Astrocyte of the spinal cord (primary cell): ENCODE measurements around the gene LDLRAD4.

Source experiments
- DNase-seq: peaks from one replicate; pipeline ENCODE4 v3.0.0; 2011; ENCODE audit warnings: low read depth, low spot score
- H3K4me3 ChIP-seq: 2 replicates; pipeline ENCODE4 v1.5.1; 2011; ENCODE audit warnings: low read depth, mild to moderate bottlenecking, low read length, moderate library complexity
- CTCF ChIP-seq: IDR thresholded peaks from 2 replicates; pipeline ENCODE4 v1.5.1; 2012; ENCODE audit warnings: low read depth, mild to moderate bottlenecking, low read length, inconsistent platforms
- in situ Hi-C: cut with HindIII; loops from 2 replicates; pipeline ENCODE4 v1.10.0; 2017; ENCODE audit warnings: low sequenced_read_pairs

The LDLRAD4 gene

GRCh38 chr18:13223311-13224143, 5.0 kb downstream of the LDLRAD4 start:
- in situ Hi-C loops: no loop called here
- no peak for DNase-seq
- TF ChIP-seq CTCF: no peak
- H3K4me3 ChIP-seq: no peak overlapping the region

- in situ Hi-C loops: no loop called here
- no peak for TF ChIP-seq CTCF
- no peak overlapping the region for H3K4me3 ChIP-seq
- DNase-seq: no peak
These were observed 6.7 kb downstream of the LDLRAD4 start for GRCh38 chr18:13225261-13225660.

- no peak overlapping the region for H3K4me3 ChIP-seq
- TF ChIP-seq CTCF: no peak
- no peak for DNase-seq
- in situ Hi-C loops: no loop called here
These were observed 8.1 kb downstream of the LDLRAD4 start for GRCh38 chr18:13226533-13227144.

GRCh38 chr18:13227910-13228309, 9.3 kb downstream of the LDLRAD4 start:
- in situ Hi-C loops: no loop called here
- no peak overlapping the region for H3K4me3 ChIP-seq
- no peak for DNase-seq
- no peak for TF ChIP-seq CTCF

- DNase-seq: no peak
- in situ Hi-C loops: no loop called here
These were observed 10.6 kb downstream of the LDLRAD4 start for GRCh38 chr18:13229001-13229671.

More at GRCh38 chr18:13229001-13229671, 10.6 kb downstream of the LDLRAD4 start:
- no peak overlapping the region for H3K4me3 ChIP-seq
- no peak for TF ChIP-seq CTCF
